ENCODE data around the gene MBD6.

DNA sequence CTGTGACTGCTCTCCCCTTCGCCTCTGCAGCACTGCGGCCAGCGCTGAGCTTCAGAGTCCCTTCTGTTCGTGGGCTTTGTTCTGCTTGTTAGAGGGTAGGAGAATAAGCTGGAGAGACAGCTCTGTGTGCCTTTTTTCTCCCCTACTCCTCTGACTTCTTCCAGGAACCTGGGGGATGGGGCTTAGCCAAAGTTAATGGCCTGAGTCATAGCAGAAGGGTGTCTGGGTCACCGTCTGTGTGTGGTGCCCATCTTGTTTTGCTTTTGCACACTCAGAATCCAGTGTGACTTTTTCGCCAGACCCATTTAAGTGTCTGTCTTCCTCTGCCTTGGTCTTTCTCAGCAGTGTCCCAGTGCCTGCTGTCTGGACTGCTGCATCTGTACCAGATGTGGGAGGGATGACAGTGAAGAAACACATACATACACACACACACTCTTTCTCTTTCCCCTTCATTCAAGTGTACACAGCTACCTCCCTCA, 30.2 kb downstream of the MBD6 start:
- TF ChIP-seq, protein P1, sequence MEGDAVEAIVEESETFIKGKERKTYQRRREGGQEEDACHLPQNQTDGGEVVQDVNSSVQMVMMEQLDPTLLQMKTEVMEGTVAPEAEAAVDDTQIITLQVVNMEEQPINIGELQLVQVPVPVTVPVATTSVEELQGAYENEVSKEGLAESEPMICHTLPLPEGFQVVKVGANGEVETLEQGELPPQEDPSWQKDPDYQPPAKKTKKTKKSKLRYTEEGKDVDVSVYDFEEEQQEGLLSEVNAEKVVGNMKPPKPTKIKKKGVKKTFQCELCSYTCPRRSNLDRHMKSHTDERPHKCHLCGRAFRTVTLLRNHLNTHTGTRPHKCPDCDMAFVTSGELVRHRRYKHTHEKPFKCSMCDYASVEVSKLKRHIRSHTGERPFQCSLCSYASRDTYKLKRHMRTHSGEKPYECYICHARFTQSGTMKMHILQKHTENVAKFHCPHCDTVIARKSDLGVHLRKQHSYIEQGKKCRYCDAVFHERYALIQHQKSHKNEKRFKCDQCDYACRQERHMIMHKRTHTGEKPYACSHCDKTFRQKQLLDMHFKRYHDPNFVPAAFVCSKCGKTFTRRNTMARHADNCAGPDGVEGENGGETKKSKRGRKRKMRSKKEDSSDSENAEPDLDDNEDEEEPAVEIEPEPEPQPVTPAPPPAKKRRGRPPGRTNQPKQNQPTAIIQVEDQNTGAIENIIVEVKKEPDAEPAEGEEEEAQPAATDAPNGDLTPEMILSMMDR (IDR thresholded peaks at IDR 0.05; ENCODE audit: low read length): no peak
- TF ChIP-seq EZH2phosphoT487 (IDR thresholded peaks at IDR 0.05; ENCODE audit: low read length): no peak

Data from MM.1S (cell line).